Breast epithelium (tissue), 3 donors: ENCODE results near the gene CCT3.

Experiments used
- POLR2A ChIP-seq: fragments of 450-650 bp; IDR thresholded peaks from one replicate; pipeline ENCODE4 v1.6.1; 2016; ENCODE audit warnings: antibody characterized with exemption, mild to moderate bottlenecking, moderate library complexity
- POLR2AphosphoS5 ChIP-seq, 3 donors: sonication (generic); formaldehyde crosslinking; IDR thresholded peaks; one replicate each; pipeline ENCODE4 v1.6.1; 2017; ENCODE audit warnings: antibody characterized with exemption in 3 of 3
- TF ChIP-seq, protein P1 (sequence below), 3 donors: fragments of 450-650 bp; IDR thresholded peaks; one replicate each; pipeline ENCODE4 v1.5.1; 2016 to 2017; ENCODE audit warnings: antibody characterized with exemption in 3 of 3, mild to moderate bottlenecking in 3 of 3, moderate library complexity in 3 of 3

- TF ChIP-seq, protein P1, sequence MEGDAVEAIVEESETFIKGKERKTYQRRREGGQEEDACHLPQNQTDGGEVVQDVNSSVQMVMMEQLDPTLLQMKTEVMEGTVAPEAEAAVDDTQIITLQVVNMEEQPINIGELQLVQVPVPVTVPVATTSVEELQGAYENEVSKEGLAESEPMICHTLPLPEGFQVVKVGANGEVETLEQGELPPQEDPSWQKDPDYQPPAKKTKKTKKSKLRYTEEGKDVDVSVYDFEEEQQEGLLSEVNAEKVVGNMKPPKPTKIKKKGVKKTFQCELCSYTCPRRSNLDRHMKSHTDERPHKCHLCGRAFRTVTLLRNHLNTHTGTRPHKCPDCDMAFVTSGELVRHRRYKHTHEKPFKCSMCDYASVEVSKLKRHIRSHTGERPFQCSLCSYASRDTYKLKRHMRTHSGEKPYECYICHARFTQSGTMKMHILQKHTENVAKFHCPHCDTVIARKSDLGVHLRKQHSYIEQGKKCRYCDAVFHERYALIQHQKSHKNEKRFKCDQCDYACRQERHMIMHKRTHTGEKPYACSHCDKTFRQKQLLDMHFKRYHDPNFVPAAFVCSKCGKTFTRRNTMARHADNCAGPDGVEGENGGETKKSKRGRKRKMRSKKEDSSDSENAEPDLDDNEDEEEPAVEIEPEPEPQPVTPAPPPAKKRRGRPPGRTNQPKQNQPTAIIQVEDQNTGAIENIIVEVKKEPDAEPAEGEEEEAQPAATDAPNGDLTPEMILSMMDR (IDR thresholded peaks at IDR 0.05): no peak
- TF ChIP-seq POLR2A (peak; percentile 35), POLR2AphosphoS5 (IDR thresholded peaks at IDR 0.05) (peak; percentile 38 to 94 (median 80))
These were observed at the start of gene CCT3, which contains the start of gene TSACC for GRCh38 chr1:156338180-156338976.
